ENCODE data around the gene PAFAH1B1. TPM values are rescaled to one million over a fixed set of nuclear protein-coding genes. Genes with fewer than 3 reads are reported as not detected.

Gene PAFAH1B1
- polyA plus RNA-seq, 2 of the 4 experiments (the other 2 are of a cell fraction), result 122 to 197 TPM

DNA sequence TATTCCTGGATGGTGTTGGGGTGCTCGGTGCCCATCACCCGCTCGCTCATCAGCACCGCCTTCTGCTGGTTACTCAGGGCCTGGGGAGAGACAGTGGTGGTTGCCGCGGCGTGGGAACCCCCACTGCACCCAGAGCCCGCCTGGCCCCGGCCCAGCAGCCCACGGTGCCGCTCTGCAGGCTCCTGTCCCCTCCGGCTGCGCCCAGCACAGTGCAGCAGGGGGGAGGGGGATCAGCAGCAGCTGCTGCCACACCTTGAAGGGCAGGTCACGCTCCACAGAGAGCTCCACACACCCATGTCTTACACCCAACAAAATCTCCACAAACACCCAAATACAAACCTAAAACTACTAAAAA is 99.3 kb downstream of the PAFAH1B1 start:
- Histone ChIP-seq H3K4me3 (no peak overlapping the region), H3K9me3 (no peaks in the 10 kb centered on the region), H3K27ac (no peak overlapping the region), H3K4me1 (no peaks in the 10 kb centered on the region), H3K4me2 (no peak overlapping the region)
- FAIRE-seq (no peak), DNase-seq (ENCODE audit: low read depth in 1 of 2, low spot score in 1 of 2) (no peak), ATAC-seq (no peak)
- 95% methylated on average over 14 of the region's 14 CpGs for WGBS (ENCODE audit: missing lambda C conversion rate)
- TF ChIP-seq RCOR1 (IDR thresholded peaks at IDR 0.05; ENCODE audit: low read depth, low read length), result no peak
- no peak for TF ChIP-seq HOXB5 (CRISPR knock-in tag; IDR thresholded peaks at IDR 0.05)
- no peak for TF ChIP-seq KDM5A (IDR thresholded peaks at IDR 0.05)
- no peak for TF ChIP-seq ZSCAN20 (CRISPR knock-in tag; IDR thresholded peaks at IDR 0.05)
- no peak for TF ChIP-seq FOSB (CRISPR knock-in tag; IDR thresholded peaks at IDR 0.05)
- no peak for TF ChIP-seq KDM1A (IDR thresholded peaks at IDR 0.05; ENCODE audit: low read depth)
- TF ChIP-seq HEYL (CRISPR knock-in tag; IDR thresholded peaks at IDR 0.05), result no peak
- TF ChIP-seq, protein P1, sequence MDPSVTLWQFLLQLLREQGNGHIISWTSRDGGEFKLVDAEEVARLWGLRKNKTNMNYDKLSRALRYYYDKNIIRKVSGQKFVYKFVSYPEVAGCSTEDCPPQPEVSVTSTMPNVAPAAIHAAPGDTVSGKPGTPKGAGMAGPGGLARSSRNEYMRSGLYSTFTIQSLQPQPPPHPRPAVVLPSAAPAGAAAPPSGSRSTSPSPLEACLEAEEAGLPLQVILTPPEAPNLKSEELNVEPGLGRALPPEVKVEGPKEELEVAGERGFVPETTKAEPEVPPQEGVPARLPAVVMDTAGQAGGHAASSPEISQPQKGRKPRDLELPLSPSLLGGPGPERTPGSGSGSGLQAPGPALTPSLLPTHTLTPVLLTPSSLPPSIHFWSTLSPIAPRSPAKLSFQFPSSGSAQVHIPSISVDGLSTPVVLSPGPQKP (IDR thresholded peaks at IDR 0.05; ENCODE audit: low read depth, low read length), result no peak
- TF ChIP-seq JUNB (IDR thresholded peaks at IDR 0.05), result no peak
- no peak for TF ChIP-seq ZNF302 (CRISPR knock-in tag; IDR thresholded peaks at IDR 0.05)
- no peak for TF ChIP-seq ZFP36 (IDR thresholded peaks at IDR 0.05; ENCODE audit: borderline replicate concordance, partially characterized antibody)
- no peak for TF ChIP-seq HDAC2 (IDR thresholded peaks at IDR 0.05)
- CTCF ChIA-PET, result interaction anchor here (0.7 to 1.6 kb wide), 2 partner anchors 14 to 309 kb away, joined by 3 read pairs; no protein-coding TSS in a partner anchor
- POLR2A ChIA-PET, result no interaction called here

DNA sequence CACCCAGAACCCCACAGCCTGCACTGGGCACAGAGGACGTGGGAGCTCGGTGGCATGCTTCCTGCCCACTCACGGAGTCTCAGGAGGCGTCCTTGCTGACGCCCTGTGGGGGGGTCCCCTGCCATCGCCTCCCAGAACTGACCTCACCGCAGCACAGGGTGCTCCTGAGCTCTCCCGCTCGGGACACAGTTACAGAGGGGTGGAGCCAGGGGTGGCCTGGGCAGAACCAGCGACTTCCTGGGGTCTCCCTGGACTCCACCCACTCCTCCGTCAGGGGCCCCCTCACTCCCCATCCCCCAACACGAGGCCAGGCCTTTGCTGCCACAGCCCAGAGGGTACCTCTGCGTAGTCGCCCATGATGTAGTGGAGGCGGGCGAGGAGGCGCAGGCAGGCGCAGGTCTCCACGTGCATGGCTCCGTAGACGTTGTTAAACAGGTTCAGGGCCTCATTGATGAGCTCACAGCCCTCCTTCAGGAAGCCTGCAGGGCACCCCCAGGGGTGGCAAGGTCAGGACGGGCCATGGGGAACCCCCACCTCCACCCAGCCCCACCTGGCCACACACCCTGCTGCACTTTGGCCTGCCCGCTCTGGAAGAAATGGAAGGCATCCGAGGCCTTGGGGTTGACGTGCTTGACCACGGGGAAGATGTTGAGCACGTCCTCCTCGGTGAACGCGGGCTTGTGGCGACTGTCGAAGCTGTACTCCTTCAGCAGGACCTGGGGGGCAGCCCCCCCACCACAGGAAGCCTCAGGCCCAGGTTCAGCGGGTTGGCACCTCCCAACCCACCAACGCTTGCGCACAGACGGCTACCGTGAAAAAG is 100.3 kb downstream of the PAFAH1B1 start:
- H3K9me3 ChIP-seq, result no peaks in the 10 kb centered on the region
- POLR2A ChIA-PET, result no interaction called here
- FAIRE-seq (no peak), DNase-seq (ENCODE audit: low read depth in 1 of 2, low spot score in 1 of 2) (no peak), ATAC-seq (peak in 1 of 2 experiments; percentile 5; a peak in 3 of 6 replicates)
- no peak overlapping the region for H3K4me2 ChIP-seq
- CTCF ChIA-PET, result interaction anchor here (0.7 to 4.7 kb wide), 6 partner anchors 12 to 310 kb away, joined by 3 to 24 read pairs (median 4); no protein-coding TSS in a partner anchor
- no peak overlapping the region for H3K27ac ChIP-seq
- H3K4me1 ChIP-seq, result no peaks in the 10 kb centered on the region
- no peak for TF ChIP-seq ZC3H11A (IDR thresholded peaks at IDR 0.05)
- no peak for TF ChIP-seq GATA3 (IDR thresholded peaks at IDR 0.05; ENCODE audit: borderline replicate concordance)
- TF ChIP-seq SREBF2 (IDR thresholded peaks at IDR 0.05), result no peak
- no peak for TF ChIP-seq BHLHE40 (IDR thresholded peaks at IDR 0.05; ENCODE audit: low read depth, low read length)
- TF ChIP-seq, protein P1 (IDR thresholded peaks at IDR 0.05; ENCODE audit: low read depth, low read length), result no peak
- TF ChIP-seq HOXA7 (CRISPR knock-in tag; IDR thresholded peaks at IDR 0.05), result no peak
- TF ChIP-seq KDM1A (IDR thresholded peaks at IDR 0.05; ENCODE audit: low read depth), result no peak
- TF ChIP-seq FOSB (CRISPR knock-in tag; IDR thresholded peaks at IDR 0.05), result no peak
- no peak for TF ChIP-seq JUN (IDR thresholded peaks at IDR 0.05)
- no peak for TF ChIP-seq POLR2A (IDR thresholded peaks at IDR 0.05; ENCODE audit: low read length)
- no peak for TF ChIP-seq FOSL2 (IDR thresholded peaks at IDR 0.05)
- TF ChIP-seq FOSL2 (CRISPR knock-in tag; IDR thresholded peaks at IDR 0.05), result no peak
- TF ChIP-seq, protein P2, sequence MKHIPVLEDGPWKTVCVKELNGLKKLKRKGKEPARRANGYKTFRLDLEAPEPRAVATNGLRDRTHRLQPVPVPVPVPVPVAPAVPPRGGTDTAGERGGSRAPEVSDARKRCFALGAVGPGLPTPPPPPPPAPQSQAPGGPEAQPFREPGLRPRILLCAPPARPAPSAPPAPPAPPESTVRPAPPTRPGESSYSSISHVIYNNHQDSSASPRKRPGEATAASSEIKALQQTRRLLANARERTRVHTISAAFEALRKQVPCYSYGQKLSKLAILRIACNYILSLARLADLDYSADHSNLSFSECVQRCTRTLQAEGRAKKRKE (CRISPR knock-in tag; IDR thresholded peaks at IDR 0.05; ENCODE audit: low read depth), result no peak
- TF ChIP-seq PHF8 (IDR thresholded peaks at IDR 0.05; ENCODE audit: borderline replicate concordance, low read depth), result no peak
- TF ChIP-seq POLR2AphosphoS2 (conservative IDR thresholded peaks at IDR 0.05; ENCODE audit: low read length), result no peak
- no peak for TF ChIP-seq HOXB13 (CRISPR knock-in tag; IDR thresholded peaks at IDR 0.05; ENCODE audit: low read depth)
- WGBS (ENCODE audit: missing lambda C conversion rate), result 90% methylated on average over 32 of the region's 37 CpGs
- H3K4me3 ChIP-seq, result no peak overlapping the region
